ENCODE results near the gene BLACAT1.

- no peak for TF ChIP-seq POLR2A (IDR thresholded peaks at IDR 0.05)
- TF ChIP-seq CTCF (IDR thresholded peaks at IDR 0.05), result no peak
These were observed 20.8 kb upstream of the BLACAT1 start for GRCh38 chr1:205476648-205477047.

Measured in body of pancreas (tissue), 4 donors.